ENCODE measurements around the gene ARL10. TPM values are rescaled to one million over a fixed set of nuclear protein-coding genes. Genes with fewer than 3 reads are reported as not detected.

The ARL10 gene
- total RNA-seq, 1 experiment from 2014 or later, result 9.6 TPM

DNA sequence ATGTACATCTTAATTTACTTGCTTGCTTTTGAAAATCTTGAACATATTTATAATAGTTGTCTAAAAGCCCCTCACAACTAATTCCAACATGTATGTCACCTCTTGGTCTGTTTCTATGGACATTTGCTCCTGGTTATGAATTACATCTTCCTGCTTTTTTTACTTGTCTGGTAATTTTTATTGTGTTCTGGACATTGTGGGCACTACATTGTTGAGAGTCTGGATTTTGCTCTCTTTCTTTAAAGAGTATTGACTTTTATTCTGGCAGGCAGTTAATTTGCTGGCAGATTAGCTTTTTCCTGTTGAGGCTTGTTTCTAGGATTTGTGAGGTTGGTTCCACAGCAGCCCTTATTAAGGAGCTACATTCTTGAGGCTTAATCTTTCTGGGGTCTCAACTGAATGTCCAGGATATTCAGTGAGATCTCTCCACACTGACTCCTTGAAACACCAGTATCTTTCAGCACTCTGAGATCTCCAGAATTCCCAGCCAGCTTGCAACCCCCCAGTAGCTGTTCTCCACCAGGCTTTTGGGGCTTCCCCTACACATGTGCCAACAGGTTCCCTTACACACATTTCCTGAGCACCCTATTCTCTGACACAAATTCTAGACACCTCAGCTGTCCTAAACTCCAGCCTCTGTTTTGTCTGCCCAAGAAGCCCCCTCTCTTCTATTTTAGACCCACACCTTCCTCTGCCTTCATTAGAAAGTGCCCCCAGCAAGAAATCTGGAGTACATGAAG is 31.1 kb upstream of the ARL10 start:
- Histone ChIP-seq H3K4me1 (ENCODE audit: insufficient read depth, low read length) (no peaks in the 10 kb centered on the region), H3K4me2 (ENCODE audit: insufficient read depth, insufficient read length, low read length) (no peak overlapping the region), H3K79me1 (ENCODE audit: insufficient read depth, low read depth, low read length, poor library complexity, severe bottlenecking) (no peaks in the 10 kb centered on the region), H3K23me2 (ENCODE audit: insufficient read length, low read depth, low read length, poor library complexity, severe bottlenecking) (no peaks in the 10 kb centered on the region), H4K20me1 (ENCODE audit: control insufficient read depth, insufficient read depth, insufficient read length) (no peaks in the 10 kb centered on the region), H2BK5ac (ENCODE audit: insufficient read length, low read length) (no peak overlapping the region), H2BK20ac (ENCODE audit: low read depth, low read length, poor library complexity, severe bottlenecking) (no peak overlapping the region), H3K56ac (ENCODE audit: insufficient read length, low read depth, low read length) (no peak overlapping the region), H4K8ac (replicated peaks; ENCODE audit: insufficient read length, low read depth, low read length) (no peak overlapping the region), H2BK15ac (ENCODE audit: low read depth, low read length) (no peak overlapping the region), H2AFZ (ENCODE audit: low read length) (no peak overlapping the region), H4K5ac (ENCODE audit: insufficient read length, low read depth, low read length) (no peak overlapping the region), H3K27me3 (ENCODE audit: insufficient read depth, low read length) (no peaks in the 10 kb centered on the region; the same call in 1 of the 2 replicates), H4K91ac (ENCODE audit: insufficient read length, low read depth, low read length) (no peak overlapping the region), H3K9me3 (ENCODE audit: control insufficient read depth, low read depth, low read length) (no peaks in the 10 kb centered on the region), H2BK12ac (ENCODE audit: insufficient read length, low read depth, low read length) (no peak overlapping the region), H3K27ac (ENCODE audit: insufficient read length, low read depth, low read length) (no peak overlapping the region), H3K4ac (ENCODE audit: low read depth, low read length) (no peak overlapping the region), H2AK5ac (ENCODE audit: insufficient read length, low read length) (no peak overlapping the region), H3K23ac (ENCODE audit: insufficient read length, low read depth, low read length) (no peak overlapping the region), H3T11ph (ENCODE audit: low read length) (no peak overlapping the region), H3K9ac (ENCODE audit: extremely low read depth, insufficient read length, low read length) (no peak overlapping the region), H3K14ac (ENCODE audit: insufficient read depth, low read length) (no peak overlapping the region), H3K18ac (ENCODE audit: insufficient read length, low read depth, low read length) (no peak overlapping the region), H3K79me2 (ENCODE audit: insufficient read depth, low read length) (no peaks in the 10 kb centered on the region), H2BK120ac (ENCODE audit: low read depth, low read length, poor library complexity, severe bottlenecking) (no peak overlapping the region)
- DNase-seq, result no peak
- H3K4me3 Mint-ChIP-seq, result no peak overlapping the region
- H3K36me3 Mint-ChIP-seq (ENCODE audit: insufficient read depth in 1 of 3, low read depth in 3 of 3), result peaks cover 14 to 17% (median 15%) of the 10 kb centered on the region in 3 experiments; a peak in 6 of 7 replicates
- H3K27me3 Mint-ChIP-seq (ENCODE audit: low read depth), result no peaks in the 10 kb centered on the region
- no peaks in the 10 kb centered on the region for H3K9me3 Mint-ChIP-seq
- H3K27ac Mint-ChIP-seq, result no peak overlapping the region
- TF ChIP-seq, protein P1, sequence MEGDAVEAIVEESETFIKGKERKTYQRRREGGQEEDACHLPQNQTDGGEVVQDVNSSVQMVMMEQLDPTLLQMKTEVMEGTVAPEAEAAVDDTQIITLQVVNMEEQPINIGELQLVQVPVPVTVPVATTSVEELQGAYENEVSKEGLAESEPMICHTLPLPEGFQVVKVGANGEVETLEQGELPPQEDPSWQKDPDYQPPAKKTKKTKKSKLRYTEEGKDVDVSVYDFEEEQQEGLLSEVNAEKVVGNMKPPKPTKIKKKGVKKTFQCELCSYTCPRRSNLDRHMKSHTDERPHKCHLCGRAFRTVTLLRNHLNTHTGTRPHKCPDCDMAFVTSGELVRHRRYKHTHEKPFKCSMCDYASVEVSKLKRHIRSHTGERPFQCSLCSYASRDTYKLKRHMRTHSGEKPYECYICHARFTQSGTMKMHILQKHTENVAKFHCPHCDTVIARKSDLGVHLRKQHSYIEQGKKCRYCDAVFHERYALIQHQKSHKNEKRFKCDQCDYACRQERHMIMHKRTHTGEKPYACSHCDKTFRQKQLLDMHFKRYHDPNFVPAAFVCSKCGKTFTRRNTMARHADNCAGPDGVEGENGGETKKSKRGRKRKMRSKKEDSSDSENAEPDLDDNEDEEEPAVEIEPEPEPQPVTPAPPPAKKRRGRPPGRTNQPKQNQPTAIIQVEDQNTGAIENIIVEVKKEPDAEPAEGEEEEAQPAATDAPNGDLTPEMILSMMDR (conservative IDR thresholded peaks at IDR 0.05), result no peak
- no peaks in the 10 kb centered on the region for H3K4me1 Mint-ChIP-seq

Measured in H9 (cell line).